ENCODE data around the gene OARD1.
"Not testable (repeated sequence)": the region's sequence is repeated elsewhere in the genome, so short reads cannot be mapped to it uniquely, and the experiment has no call there.

OARD1 gene

DNA sequence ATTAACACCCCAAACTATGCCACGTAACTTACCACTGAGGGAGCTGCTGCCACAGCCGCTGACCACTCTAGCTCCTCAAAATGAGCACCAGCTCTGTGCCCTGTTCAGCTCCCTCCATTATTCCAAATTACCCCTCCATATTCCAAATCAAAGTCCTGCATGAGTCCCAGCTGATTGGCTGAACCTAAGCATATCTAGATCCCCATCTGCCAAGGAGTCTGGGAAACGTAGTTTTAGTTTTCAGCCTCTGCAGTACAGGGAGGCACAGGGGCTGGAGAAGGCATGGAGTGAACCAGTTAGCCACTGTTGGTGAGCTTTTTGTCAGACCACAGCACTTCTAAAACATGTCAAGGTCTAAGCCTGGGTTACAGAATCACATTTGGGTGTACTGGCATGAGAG is 49.0 kb downstream of the OARD1 start:
- H2AFZ ChIP-seq (ENCODE audit: low read depth): no peak overlapping the region
- no peak overlapping the region for H3K27ac ChIP-seq
- no peak overlapping the region for H3K4me3 ChIP-seq (IDR thresholded peaks at IDR 0.05; ENCODE audit: insufficient read depth, low read depth, low read length)
- no peaks in the 10 kb centered on the region for H3K79me2 ChIP-seq (ENCODE audit: insufficient read depth, low read depth)
- H3K36me3 ChIP-seq (ENCODE audit: insufficient read depth): no peaks in the 10 kb centered on the region
- no peaks in the 10 kb centered on the region for H4K20me1 ChIP-seq (ENCODE audit: insufficient read depth)
- H3K4me2 ChIP-seq: no peak overlapping the region
- peaks cover 8% of the 10 kb centered on the region for H3K4me1 ChIP-seq (ENCODE audit: low read depth, poor library complexity, severe bottlenecking)
- no peak overlapping the region for H3K9ac ChIP-seq
- no peaks in the 10 kb centered on the region for H3K27me3 ChIP-seq (ENCODE audit: insufficient read depth, low read depth)
- TF ChIP-seq, protein P1, sequence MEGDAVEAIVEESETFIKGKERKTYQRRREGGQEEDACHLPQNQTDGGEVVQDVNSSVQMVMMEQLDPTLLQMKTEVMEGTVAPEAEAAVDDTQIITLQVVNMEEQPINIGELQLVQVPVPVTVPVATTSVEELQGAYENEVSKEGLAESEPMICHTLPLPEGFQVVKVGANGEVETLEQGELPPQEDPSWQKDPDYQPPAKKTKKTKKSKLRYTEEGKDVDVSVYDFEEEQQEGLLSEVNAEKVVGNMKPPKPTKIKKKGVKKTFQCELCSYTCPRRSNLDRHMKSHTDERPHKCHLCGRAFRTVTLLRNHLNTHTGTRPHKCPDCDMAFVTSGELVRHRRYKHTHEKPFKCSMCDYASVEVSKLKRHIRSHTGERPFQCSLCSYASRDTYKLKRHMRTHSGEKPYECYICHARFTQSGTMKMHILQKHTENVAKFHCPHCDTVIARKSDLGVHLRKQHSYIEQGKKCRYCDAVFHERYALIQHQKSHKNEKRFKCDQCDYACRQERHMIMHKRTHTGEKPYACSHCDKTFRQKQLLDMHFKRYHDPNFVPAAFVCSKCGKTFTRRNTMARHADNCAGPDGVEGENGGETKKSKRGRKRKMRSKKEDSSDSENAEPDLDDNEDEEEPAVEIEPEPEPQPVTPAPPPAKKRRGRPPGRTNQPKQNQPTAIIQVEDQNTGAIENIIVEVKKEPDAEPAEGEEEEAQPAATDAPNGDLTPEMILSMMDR (conservative IDR thresholded peaks at IDR 0.05; ENCODE audit: low read depth, low read length): no peak

GRCh38 chr6:41022294-41022693 is 49.9 kb downstream of the OARD1 start:
- no peaks in the 10 kb centered on the region for H3K36me3 ChIP-seq (ENCODE audit: insufficient read depth)
- H3K4me3 ChIP-seq (IDR thresholded peaks at IDR 0.05; ENCODE audit: insufficient read depth, low read depth, low read length): no peak overlapping the region
- no peak overlapping the region for H3K4me2 ChIP-seq
- H3K9ac ChIP-seq: no peak overlapping the region
- H3K79me2 ChIP-seq (ENCODE audit: insufficient read depth, low read depth): no peaks in the 10 kb centered on the region
- TF ChIP-seq, protein P1 (conservative IDR thresholded peaks at IDR 0.05; ENCODE audit: low read depth, low read length): no peak
- H3K4me1 ChIP-seq (ENCODE audit: low read depth, poor library complexity, severe bottlenecking): peaks cover 8% of the 10 kb centered on the region
- H4K20me1 ChIP-seq (ENCODE audit: insufficient read depth): no peaks in the 10 kb centered on the region
- H3K27me3 ChIP-seq (ENCODE audit: insufficient read depth, low read depth): no peaks in the 10 kb centered on the region
- H2AFZ ChIP-seq (ENCODE audit: low read depth): no peak overlapping the region
- no peak overlapping the region for H3K27ac ChIP-seq

DNA sequence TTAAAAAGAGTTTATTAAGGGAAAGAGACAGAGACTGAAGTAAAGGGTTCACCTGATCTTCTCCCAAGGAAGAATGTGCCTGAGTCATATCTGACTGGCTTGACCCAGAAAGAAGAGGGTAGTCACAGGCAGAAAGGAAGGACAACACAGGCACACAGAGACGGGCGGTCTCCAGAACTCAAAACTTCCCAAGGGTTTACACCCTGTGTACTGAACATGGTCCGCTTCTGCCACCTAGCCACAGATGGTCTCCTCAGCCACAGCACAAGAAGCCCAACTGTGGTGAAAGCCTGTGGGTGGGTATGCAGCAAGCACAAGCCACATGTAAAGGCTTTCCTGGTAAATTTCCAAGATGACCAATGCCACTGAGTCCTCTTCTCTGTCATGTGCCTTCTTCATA is 50.3 kb downstream of the OARD1 start:
- Histone ChIP-seq H3K79me2 (ENCODE audit: insufficient read depth, low read depth) (no peaks in the 10 kb centered on the region), H3K27me3 (ENCODE audit: insufficient read depth, low read depth) (no peaks in the 10 kb centered on the region), H3K4me2 (no peak overlapping the region), H3K36me3 (ENCODE audit: insufficient read depth) (no peaks in the 10 kb centered on the region), H3K27ac (no peak overlapping the region), H4K20me1 (ENCODE audit: insufficient read depth) (no peaks in the 10 kb centered on the region), H3K4me1 (ENCODE audit: low read depth, poor library complexity, severe bottlenecking) (peaks cover 3% of the 10 kb centered on the region), H2AFZ (ENCODE audit: low read depth) (no peak overlapping the region), H3K9ac (no peak overlapping the region), H3K4me3 (IDR thresholded peaks at IDR 0.05; ENCODE audit: insufficient read depth, low read depth, low read length) (no peak overlapping the region)
- TF ChIP-seq, protein P1 (conservative IDR thresholded peaks at IDR 0.05; ENCODE audit: low read depth, low read length): no peak

- Histone ChIP-seq H3K4me3 (IDR thresholded peaks at IDR 0.05; ENCODE audit: insufficient read depth, low read depth, low read length) (no peak overlapping the region), H3K9ac (no peak overlapping the region), H3K4me1 (ENCODE audit: low read depth, poor library complexity, severe bottlenecking) (no peaks in the 10 kb centered on the region), H3K27me3 (ENCODE audit: insufficient read depth, low read depth) (no peaks in the 10 kb centered on the region), H4K20me1 (ENCODE audit: insufficient read depth) (no peaks in the 10 kb centered on the region), H3K4me2 (no peak overlapping the region), H3K79me2 (ENCODE audit: insufficient read depth, low read depth) (no peaks in the 10 kb centered on the region), H3K36me3 (ENCODE audit: insufficient read depth) (no peaks in the 10 kb centered on the region), H3K27ac (no peak overlapping the region), H2AFZ (ENCODE audit: low read depth) (no peak overlapping the region)
- TF ChIP-seq, protein P1 (conservative IDR thresholded peaks at IDR 0.05; ENCODE audit: low read depth, low read length): no peak
Observed at GRCh38 chr6:41017663-41018062, 54.5 kb downstream of the OARD1 start.

GRCh38 chr6:41015860-41016259 is 56.3 kb downstream of the OARD1 start:
- H3K27me3 ChIP-seq (ENCODE audit: insufficient read depth, low read depth); H3K27ac ChIP-seq; H3K4me2 ChIP-seq; H3K9ac ChIP-seq; H3K4me3 ChIP-seq (IDR thresholded peaks at IDR 0.05; ENCODE audit: insufficient read depth, low read depth, low read length); H4K20me1 ChIP-seq (ENCODE audit: insufficient read depth); H3K4me1 ChIP-seq (ENCODE audit: low read depth, poor library complexity, severe bottlenecking); H3K79me2 ChIP-seq (ENCODE audit: insufficient read depth, low read depth); H3K36me3 ChIP-seq (ENCODE audit: insufficient read depth); H2AFZ ChIP-seq (ENCODE audit: low read depth): not testable (repeated sequence)

Measured in KMS-11 (cell line).